HG02678 (cell line): ENCODE measurements around the gene RAP2C.

ENCODE experiments used
- ATAC-seq: cut with Tn5 transposase; IDR thresholded peaks from one replicate; pipeline ENCODE4 v1.9.1; 2021; ENCODE audit warnings: mild to moderate bottlenecking, moderate library complexity; ENCODE audit not compliant: unreplicated experiment

RAP2C gene

GRCh38 chrX:132219343-132219768, at the start of gene RAP2C:
Gene RAP2C, minus strand, starts transcription at chrX:132219447. Its CDS starts 2,179 bp downstream, at chrX:132217268.
- ATAC-seq, result peak; percentile 51

GRCh38 chrX:132267392-132267791, 48.1 kb upstream of the RAP2C start:
- ATAC-seq, result no peak

GRCh38 chrX:132266583-132267355, 47.5 kb upstream of the RAP2C start:
- no peak for ATAC-seq

- no peak for ATAC-seq
Observed at GRCh38 chrX:132263127-132263526, 43.9 kb upstream of the RAP2C start.

- ATAC-seq, result no peak
Observed at GRCh38 chrX:132258509-132258908, 39.3 kb upstream of the RAP2C start.

- no peak for ATAC-seq
Observed at GRCh38 chrX:132257116-132257515, 37.9 kb upstream of the RAP2C start.

- ATAC-seq, result no peak
Observed at GRCh38 chrX:132236121-132236520, 16.9 kb upstream of the RAP2C start.

- no peak for ATAC-seq
Observed at GRCh38 chrX:132235488-132235887, 16.2 kb upstream of the RAP2C start.

GRCh38 chrX:132231587-132231986, 12.3 kb upstream of the RAP2C start:
- ATAC-seq, result no peak

GRCh38 chrX:132227383-132228112, 8.3 kb upstream of the RAP2C start:
- ATAC-seq, result no peak

GRCh38 chrX:132226169-132226568, 6.9 kb upstream of the RAP2C start:
- ATAC-seq, result no peak

- peak; percentile 62 for ATAC-seq
Observed at GRCh38 chrX:132218100-132218812, 991 bp downstream of the RAP2C start.

GRCh38 chrX:132217203-132218073, 1.8 kb downstream of the RAP2C start:
- ATAC-seq, result peak; percentile 64

GRCh38 chrX:132216806-132217202, 2.4 kb downstream of the RAP2C start:
- no peak for ATAC-seq

GRCh38 chrX:132216283-132216682, 3.0 kb downstream of the RAP2C start:
- ATAC-seq, result no peak

- no peak for ATAC-seq
Observed at GRCh38 chrX:132214518-132214917, 4.7 kb downstream of the RAP2C start.

- ATAC-seq, result no peak
Observed at GRCh38 chrX:132209527-132209926, 9.7 kb downstream of the RAP2C start.

- ATAC-seq, result no peak
Observed at GRCh38 chrX:132208422-132208821, 10.8 kb downstream of the RAP2C start.

GRCh38 chrX:132207996-132208395, 11.3 kb downstream of the RAP2C start:
- ATAC-seq, result no peak

GRCh38 chrX:132206259-132206658, 13.0 kb downstream of the RAP2C start:
- ATAC-seq, result no peak

- no peak for ATAC-seq
Observed at GRCh38 chrX:132204629-132205028, 14.6 kb downstream of the RAP2C start.
